Activated T-helper 2 cell treated with anti-CD3 and anti-CD28 coated beads, Interferon-gamma antibody, Interleukin-2, Interleukin-4, amounts not matched to agents 10 μg/mL and 5 μg/mL and 100 μg/mL, durations not matched to agents 14 hours and 24 hours and 36 hours (primary cell): ENCODE results near the gene RBPJ. TPM values are rescaled to one million over a fixed set of nuclear protein-coding genes. Genes with fewer than 3 reads are reported as not detected.
A peak's percentile ranks its signal among the peaks of the same experiment; 100 is the strongest.
"Not testable (repeated sequence)": the region's sequence is repeated elsewhere in the genome, so short reads cannot be mapped to it uniquely, and the experiment has no call there.

Experiments
- DNase-seq: peaks from one replicate; pipeline ENCODE4 v3.0.0; 2021; ENCODE audit warnings: low spot score
- H3K27ac Mint-ChIP-seq: one replicate; pipeline ENCODE4 v1.8.0; 2021; ENCODE audit warnings: mixed read lengths
- H3K27me3 Mint-ChIP-seq: one replicate; pipeline ENCODE4 v1.8.0; 2021; ENCODE audit warnings: low read depth, mixed read lengths
- H3K36me3 Mint-ChIP-seq: one replicate; pipeline ENCODE4 v1.8.0; 2021; ENCODE audit warnings: low read depth, mixed read lengths
- H3K4me1 Mint-ChIP-seq: one replicate; pipeline ENCODE4 v1.8.0; 2021; ENCODE audit warnings: low read depth, mixed read lengths
- H3K4me3 Mint-ChIP-seq: one replicate; pipeline ENCODE4 v1.8.0; 2021; ENCODE audit warnings: low read depth, mild to moderate bottlenecking, moderate library complexity, mixed read lengths
- H3K9me3 Mint-ChIP-seq: one replicate; pipeline ENCODE4 v1.8.0; 2021; ENCODE audit warnings: mixed read lengths
- intact Hi-C: fragments of 100-400 bp; cut with micrococcal nuclease; formaldehyde crosslinking; loops from one replicate; pipeline ENCODE4 v1.15.1; 2023
- total RNA-seq: library from RNA; stranded (reverse); gene quantifications from 2 replicates; pipeline ENCODE4 v1.2.3, GENCODE V29; 2022

Gene RBPJ
- total RNA-seq, 1 donor from 2014 or later, result 527 TPM

GRCh38 chr4:26354491-26354890 is 33.7 kb downstream of the RBPJ start:
- no peaks in the 10 kb centered on the region for H3K9me3 Mint-ChIP-seq
- H3K4me3 Mint-ChIP-seq, result no peak overlapping the region
- H3K36me3 Mint-ChIP-seq, result peaks cover 36% of the 10 kb centered on the region
- H3K27ac Mint-ChIP-seq, result no peak overlapping the region
- intact Hi-C loops, result no loop called here
- no peak for DNase-seq
- peaks cover 35% of the 10 kb centered on the region for H3K4me1 Mint-ChIP-seq
- no peaks in the 10 kb centered on the region for H3K27me3 Mint-ChIP-seq

- H3K9me3 Mint-ChIP-seq, result no peaks in the 10 kb centered on the region
- intact Hi-C loops, result loop anchor here (2.0 kb wide), 1 partner anchor 17 kb away; no protein-coding TSS in a partner anchor
Measured at GRCh38 chr4:26355392-26356052, 34.7 kb downstream of the RBPJ start.

GRCh38 chr4:26356081-26356501 is 35.3 kb downstream of the RBPJ start:
- H3K9me3 Mint-ChIP-seq, result no peaks in the 10 kb centered on the region
- H3K4me3 Mint-ChIP-seq, result no peak overlapping the region
- no peak for DNase-seq
- intact Hi-C loops, result loop anchor here (2.0 kb wide), 1 partner anchor 17 kb away; no protein-coding TSS in a partner anchor
- peaks cover 26% of the 10 kb centered on the region for H3K36me3 Mint-ChIP-seq
- H3K27ac Mint-ChIP-seq, result no peak overlapping the region
- H3K4me1 Mint-ChIP-seq, result peaks cover 31% of the 10 kb centered on the region
- H3K27me3 Mint-ChIP-seq, result no peaks in the 10 kb centered on the region

More at GRCh38 chr4:26355392-26356052, 34.7 kb downstream of the RBPJ start:
- no peak for DNase-seq
- Mint-ChIP-seq H3K4me3 (no peak overlapping the region), H3K27ac (no peak overlapping the region), H3K36me3 (peaks cover 29% of the 10 kb centered on the region), H3K27me3 (no peaks in the 10 kb centered on the region), H3K4me1 (peaks cover 29% of the 10 kb centered on the region)

GRCh38 chr4:26359521-26359920 is 38.7 kb downstream of the RBPJ start:
- DNase-seq, H3K9me3 Mint-ChIP-seq, H3K27ac Mint-ChIP-seq, H3K4me3 Mint-ChIP-seq, intact Hi-C loops, H3K27me3 Mint-ChIP-seq: not testable (repeated sequence)
- Mint-ChIP-seq H3K4me1 (peaks cover 37% of the 10 kb centered on the region), H3K36me3 (peaks cover 25% of the 10 kb centered on the region)

GRCh38 chr4:26360273-26360672 is 39.5 kb downstream of the RBPJ start:
- Mint-ChIP-seq H3K27ac (peak overlapping the region; percentile 56), H3K4me3 (no peak overlapping the region), H3K9me3 (no peaks in the 10 kb centered on the region), H3K36me3 (peaks cover 28% of the 10 kb centered on the region), H3K4me1 (peaks cover 37% of the 10 kb centered on the region), H3K27me3 (no peaks in the 10 kb centered on the region)
- intact Hi-C loops, result no loop called here
- no peak for DNase-seq

- H3K4me3 Mint-ChIP-seq, result peak overlapping the region; percentile 22
- peak overlapping the region; percentile 56 for H3K27ac Mint-ChIP-seq
Measured at GRCh38 chr4:26360864-26361263, 40.0 kb downstream of the RBPJ start.

GRCh38 chr4:26361297-26361696 is 40.5 kb downstream of the RBPJ start:
- Mint-ChIP-seq H3K4me1 (peaks cover 43% of the 10 kb centered on the region), H3K4me3 (peak overlapping the region; percentile 1), H3K27ac (peak overlapping the region; percentile 56), H3K36me3 (peaks cover 35% of the 10 kb centered on the region), H3K9me3 (no peaks in the 10 kb centered on the region), H3K27me3 (no peaks in the 10 kb centered on the region)
- intact Hi-C loops, result no loop called here
- no peak for DNase-seq

More at GRCh38 chr4:26360864-26361263, 40.0 kb downstream of the RBPJ start:
- DNase-seq, result no peak
- intact Hi-C loops, result no loop called here
- H3K36me3 Mint-ChIP-seq, result peaks cover 32% of the 10 kb centered on the region
- no peaks in the 10 kb centered on the region for H3K27me3 Mint-ChIP-seq
- H3K4me1 Mint-ChIP-seq, result peaks cover 41% of the 10 kb centered on the region
- H3K9me3 Mint-ChIP-seq, result no peaks in the 10 kb centered on the region

- Mint-ChIP-seq H3K27ac (no peak overlapping the region), H3K4me1 (peaks cover 48% of the 10 kb centered on the region), H3K4me3 (no peak overlapping the region), H3K27me3 (no peaks in the 10 kb centered on the region), H3K9me3 (no peaks in the 10 kb centered on the region), H3K36me3 (peaks cover 49% of the 10 kb centered on the region)
- no peak for DNase-seq
- intact Hi-C loops, result loop anchor here (1.0 kb wide), 1 partner anchor 9 kb away; no protein-coding TSS in a partner anchor
Measured at GRCh38 chr4:26362745-26363439, 42.1 kb downstream of the RBPJ start.

GRCh38 chr4:26365537-26366150 is 44.8 kb downstream of the RBPJ start:
- intact Hi-C loops, result no loop called here
- no peaks in the 10 kb centered on the region for H3K9me3 Mint-ChIP-seq
- no peak overlapping the region for H3K4me3 Mint-ChIP-seq
- no peak for DNase-seq
- peaks cover 66% of the 10 kb centered on the region for H3K4me1 Mint-ChIP-seq
- peaks cover 68% of the 10 kb centered on the region for H3K36me3 Mint-ChIP-seq
- peak overlapping the region; percentile 21 for H3K27ac Mint-ChIP-seq
- H3K27me3 Mint-ChIP-seq, result no peaks in the 10 kb centered on the region

- H3K27me3 Mint-ChIP-seq, result no peaks in the 10 kb centered on the region
- intact Hi-C loops, result no loop called here
- no peak for DNase-seq
- H3K27ac Mint-ChIP-seq, result no peak overlapping the region
- H3K9me3 Mint-ChIP-seq, result no peaks in the 10 kb centered on the region
- H3K4me1 Mint-ChIP-seq, result peaks cover 62% of the 10 kb centered on the region
- H3K4me3 Mint-ChIP-seq, result no peak overlapping the region
- H3K36me3 Mint-ChIP-seq, result peaks cover 68% of the 10 kb centered on the region
Measured at GRCh38 chr4:26367811-26368210, 47.0 kb downstream of the RBPJ start.

GRCh38 chr4:26368685-26369084 is 47.9 kb downstream of the RBPJ start:
- DNase-seq, result no peak
- peaks cover 65% of the 10 kb centered on the region for H3K4me1 Mint-ChIP-seq
- no peak overlapping the region for H3K4me3 Mint-ChIP-seq
- peaks cover 68% of the 10 kb centered on the region for H3K36me3 Mint-ChIP-seq
- peak overlapping the region; percentile 34 for H3K27ac Mint-ChIP-seq
- no peaks in the 10 kb centered on the region for H3K27me3 Mint-ChIP-seq
- no peaks in the 10 kb centered on the region for H3K9me3 Mint-ChIP-seq
- intact Hi-C loops, result no loop called here

GRCh38 chr4:26369132-26369531 is 48.3 kb downstream of the RBPJ start:
- intact Hi-C loops, result no loop called here
- DNase-seq, result no peak
- H3K9me3 Mint-ChIP-seq, result no peaks in the 10 kb centered on the region
- H3K27ac Mint-ChIP-seq, result peak overlapping the region; percentile 43
- peaks cover 68% of the 10 kb centered on the region for H3K36me3 Mint-ChIP-seq
- no peaks in the 10 kb centered on the region for H3K27me3 Mint-ChIP-seq
- H3K4me1 Mint-ChIP-seq, result peaks cover 65% of the 10 kb centered on the region
- no peak overlapping the region for H3K4me3 Mint-ChIP-seq

GRCh38 chr4:26369581-26369980 is 48.8 kb downstream of the RBPJ start:
- Mint-ChIP-seq H3K9me3 (no peaks in the 10 kb centered on the region), H3K36me3 (peaks cover 64% of the 10 kb centered on the region), H3K27me3 (no peaks in the 10 kb centered on the region), H3K4me3 (no peak overlapping the region), H3K27ac (peak overlapping the region; percentile 46), H3K4me1 (peaks cover 62% of the 10 kb centered on the region)
- no peak for DNase-seq
- intact Hi-C loops, result no loop called here
